Omental fat pad (tissue), 4 donors: Measurements from ENCODE around the gene GREB1L. TPM values are rescaled to one million over a fixed set of nuclear protein-coding genes. Genes with fewer than 3 reads are reported as not detected.
"Not testable (repeated sequence)": the region's sequence is repeated elsewhere in the genome, so short reads cannot be mapped to it uniquely, and the experiment has no call there.

ENCODE experiments used
- ATAC-seq: fragments of 150-250 bp; one replicate; pipeline ENCODE4 v1.9.1; 2016; ENCODE audit warnings: mild to moderate bottlenecking, moderate library complexity; ENCODE audit not compliant: low FRiP score
- DNase-seq: peaks from one replicate; pipeline ENCODE4 v3.0.0-alpha.2; 2019; ENCODE audit warnings: low spot score
- total RNA-seq, 4 donors: library from RNA; depleted of rRNA; stranded (reverse); fragments of >200 nt; gene quantifications; one replicate each; pipeline ENCODE4 v1.1.0, GENCODE V29; 2016
- TF ChIP-seq, protein P1 (sequence below), 3 donors: fragments of 450-650 bp; IDR thresholded peaks; one replicate each; pipeline ENCODE4 v1.5.1; 2016 to 2017; ENCODE audit warnings: antibody characterized with exemption in 3 of 3, mild to moderate bottlenecking in 3 of 3, moderate library complexity in 2 of 3

Gene GREB1L
- total RNA-seq, 4 donors from 2014 or later = 6.0 to 29.5 (median 21.7) TPM

DNA sequence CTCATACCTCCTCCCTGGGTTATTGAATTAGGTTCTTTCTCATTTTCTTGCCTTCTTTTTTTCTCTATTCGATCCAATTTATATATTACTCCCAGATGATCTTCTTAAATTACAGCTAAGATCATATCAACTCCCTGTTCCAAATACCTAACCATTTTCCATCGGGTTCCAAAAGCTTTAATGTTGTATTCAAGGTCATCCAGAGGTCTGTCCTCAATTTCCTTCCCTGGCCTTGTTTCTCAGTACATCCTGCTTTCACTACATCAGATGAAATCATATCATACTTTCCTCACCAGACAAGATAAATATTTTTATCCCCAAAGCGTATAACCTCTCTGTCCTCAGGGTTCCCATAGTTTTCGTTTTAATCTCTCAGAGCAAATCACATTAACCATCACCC is 36.3 kb upstream of the GREB1L start:
- TF ChIP-seq, protein P1, sequence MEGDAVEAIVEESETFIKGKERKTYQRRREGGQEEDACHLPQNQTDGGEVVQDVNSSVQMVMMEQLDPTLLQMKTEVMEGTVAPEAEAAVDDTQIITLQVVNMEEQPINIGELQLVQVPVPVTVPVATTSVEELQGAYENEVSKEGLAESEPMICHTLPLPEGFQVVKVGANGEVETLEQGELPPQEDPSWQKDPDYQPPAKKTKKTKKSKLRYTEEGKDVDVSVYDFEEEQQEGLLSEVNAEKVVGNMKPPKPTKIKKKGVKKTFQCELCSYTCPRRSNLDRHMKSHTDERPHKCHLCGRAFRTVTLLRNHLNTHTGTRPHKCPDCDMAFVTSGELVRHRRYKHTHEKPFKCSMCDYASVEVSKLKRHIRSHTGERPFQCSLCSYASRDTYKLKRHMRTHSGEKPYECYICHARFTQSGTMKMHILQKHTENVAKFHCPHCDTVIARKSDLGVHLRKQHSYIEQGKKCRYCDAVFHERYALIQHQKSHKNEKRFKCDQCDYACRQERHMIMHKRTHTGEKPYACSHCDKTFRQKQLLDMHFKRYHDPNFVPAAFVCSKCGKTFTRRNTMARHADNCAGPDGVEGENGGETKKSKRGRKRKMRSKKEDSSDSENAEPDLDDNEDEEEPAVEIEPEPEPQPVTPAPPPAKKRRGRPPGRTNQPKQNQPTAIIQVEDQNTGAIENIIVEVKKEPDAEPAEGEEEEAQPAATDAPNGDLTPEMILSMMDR (IDR thresholded peaks at IDR 0.05) = no peak
- ATAC-seq (no peak), DNase-seq (no peak)

GRCh38 chr18:21210278-21210677 is 31.8 kb upstream of the GREB1L start:
- ATAC-seq (no peak), DNase-seq (no peak)
- TF ChIP-seq, protein P1 (IDR thresholded peaks at IDR 0.05) = no peak

- TF ChIP-seq, protein P1 (IDR thresholded peaks at IDR 0.05) = no peak
These were observed 31.2 kb upstream of the GREB1L start for GRCh38 chr18:21210784-21211183.

DNA sequence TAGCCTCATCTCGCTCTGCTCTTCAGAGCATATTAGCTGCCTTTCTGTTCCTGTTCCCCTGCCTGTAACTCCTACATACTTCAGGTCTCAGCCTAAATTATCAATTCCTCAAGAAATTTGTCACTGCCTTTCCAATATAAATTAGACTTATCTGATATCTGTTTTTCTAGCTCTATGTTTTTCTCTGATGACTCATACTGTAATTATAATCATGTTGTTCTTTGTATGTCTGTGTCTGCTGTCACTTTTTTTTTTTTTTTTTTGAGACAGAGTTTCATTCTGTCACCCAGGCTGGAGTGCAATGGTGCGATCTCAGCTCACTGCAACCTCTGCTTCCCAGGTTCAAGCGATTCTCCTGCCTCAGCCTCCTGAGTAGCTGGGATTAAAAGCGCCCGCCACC is 27.6 kb upstream of the GREB1L start:
- not testable (repeated sequence) for DNase-seq, ATAC-seq

More at GRCh38 chr18:21210784-21211183, 31.2 kb upstream of the GREB1L start:
- DNase-seq = no peak
- no peak for ATAC-seq

DNA sequence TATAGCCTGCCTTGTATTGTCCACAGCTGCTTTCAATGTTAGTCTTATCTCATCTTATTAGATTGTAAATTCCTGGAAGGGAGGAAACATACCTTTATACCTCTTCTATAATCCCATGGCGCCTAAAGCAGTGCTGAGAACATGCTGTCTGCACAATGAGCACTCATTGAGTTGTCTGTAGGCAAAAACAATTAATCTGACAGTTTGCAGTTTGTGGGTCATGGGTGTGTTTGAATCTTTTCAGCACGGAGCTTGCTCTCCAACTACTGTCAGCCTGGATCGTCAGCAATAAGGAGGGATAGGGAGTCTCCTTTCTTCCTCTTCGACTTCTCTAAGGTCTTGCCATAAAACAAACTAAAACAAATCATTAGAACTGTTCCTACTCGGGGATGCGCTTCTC is 26.5 kb upstream of the GREB1L start:
- no peak for ATAC-seq
- TF ChIP-seq, protein P1 (IDR thresholded peaks at IDR 0.05) = no peak
- no peak for DNase-seq

GRCh38 chr18:21218862-21219261 is 23.2 kb upstream of the GREB1L start:
- TF ChIP-seq, protein P1 (IDR thresholded peaks at IDR 0.05) = no peak
- no peak for ATAC-seq
- DNase-seq = no peak

DNA sequence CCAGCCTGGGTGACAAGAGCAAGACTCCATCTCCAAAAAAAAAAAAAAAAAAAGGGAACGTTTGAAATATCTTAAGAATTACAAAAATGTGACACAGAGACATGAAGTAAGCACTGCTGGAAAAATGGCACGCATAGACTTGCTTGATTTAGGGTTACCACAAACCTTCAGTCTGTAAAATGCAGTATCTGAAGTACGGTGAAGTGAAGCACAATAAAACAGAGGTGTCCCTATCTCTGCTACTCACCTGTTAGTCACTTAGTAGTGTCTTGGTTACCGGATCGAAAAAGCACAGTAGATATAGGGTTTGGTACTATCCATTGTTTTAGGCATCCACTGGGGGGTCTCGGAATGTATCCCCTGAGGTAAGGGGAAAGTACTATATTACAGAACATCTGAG is 11.6 kb upstream of the GREB1L start:
- DNase-seq (no peak), ATAC-seq (no peak)
- TF ChIP-seq, protein P1 (IDR thresholded peaks at IDR 0.05) = no peak
